Measurements from ENCODE around the gene SLC2A8.
A peak's percentile ranks its signal among the peaks of the same experiment; 100 is the strongest.

SLC2A8 gene

DNA sequence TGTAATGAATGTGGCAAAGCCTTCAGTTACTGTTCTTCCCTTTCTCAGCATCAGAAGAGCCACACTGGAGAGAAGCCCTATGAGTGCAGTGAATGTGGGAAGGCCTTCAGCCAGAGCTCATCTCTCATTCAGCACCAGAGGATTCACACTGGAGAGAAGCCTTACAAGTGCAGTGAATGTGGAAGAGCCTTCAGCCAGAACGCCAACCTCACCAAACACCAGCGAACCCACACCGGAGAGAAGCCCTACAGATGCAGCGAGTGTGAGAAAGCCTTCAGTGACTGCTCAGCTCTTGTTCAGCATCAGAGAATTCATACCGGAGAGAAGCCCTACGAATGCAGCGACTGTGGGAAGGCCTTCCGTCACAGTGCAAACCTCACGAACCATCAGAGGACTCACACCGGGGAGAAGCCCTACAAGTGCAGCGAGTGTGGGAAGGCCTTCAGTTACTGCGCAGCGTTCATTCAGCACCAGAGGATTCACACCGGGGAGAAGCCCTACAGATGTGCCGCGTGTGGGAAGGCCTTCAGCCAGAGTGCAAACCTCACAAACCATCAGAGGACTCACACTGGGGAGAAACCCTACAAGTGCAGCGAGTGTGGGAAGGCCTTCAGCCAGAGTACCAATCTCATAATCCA, 47.4 kb downstream of the SLC2A8 start:
- no peak for DNase-seq

- no peak for DNase-seq
These were observed 48.2 kb downstream of the SLC2A8 start for GRCh38 chr9:127444921-127445850.

DNA sequence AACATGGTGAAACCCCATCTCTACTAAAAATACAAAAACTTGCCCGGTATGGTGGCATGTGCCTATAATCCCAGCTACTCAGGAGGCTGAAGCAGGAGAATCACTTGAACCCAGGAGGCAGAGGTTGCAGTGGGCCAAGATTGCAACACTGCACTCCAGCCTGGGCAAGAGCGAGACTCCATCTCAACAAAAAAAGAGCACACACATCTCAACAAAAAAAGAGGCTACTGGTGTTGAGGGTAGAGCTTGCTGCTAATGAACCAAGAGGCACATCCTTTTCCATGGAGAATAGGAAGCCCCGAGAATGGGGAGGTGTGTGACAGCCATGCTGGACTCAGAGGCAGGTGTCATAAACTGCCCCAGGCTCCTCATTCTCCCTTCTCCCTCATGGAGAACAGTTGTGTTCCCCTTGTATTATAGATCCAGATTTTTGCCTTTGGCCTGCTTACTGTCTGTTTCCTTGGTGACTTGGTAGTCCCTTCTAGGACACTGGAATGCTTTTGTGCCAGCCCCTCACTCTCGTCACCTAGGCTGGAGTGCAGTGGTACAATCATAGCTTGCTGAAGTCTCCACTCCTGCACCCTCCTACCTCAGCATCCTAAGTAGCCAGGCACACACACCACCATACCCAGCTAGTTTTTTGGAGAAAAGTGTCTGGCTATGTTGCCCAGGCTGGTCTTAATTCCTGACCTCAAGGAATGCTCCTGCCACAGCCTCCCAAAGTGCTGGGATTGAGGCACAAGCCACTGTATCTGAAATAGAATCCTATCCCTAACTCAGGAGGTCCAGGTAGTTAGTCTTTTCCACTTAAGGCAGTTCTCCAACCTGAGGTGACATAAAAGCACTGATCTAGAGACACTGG, 49.1 kb downstream of the SLC2A8 start:
- DNase-seq, result no peak

- no peak for DNase-seq
These were observed 49.9 kb downstream of the SLC2A8 start for GRCh38 chr9:127446713-127447415.

DNA sequence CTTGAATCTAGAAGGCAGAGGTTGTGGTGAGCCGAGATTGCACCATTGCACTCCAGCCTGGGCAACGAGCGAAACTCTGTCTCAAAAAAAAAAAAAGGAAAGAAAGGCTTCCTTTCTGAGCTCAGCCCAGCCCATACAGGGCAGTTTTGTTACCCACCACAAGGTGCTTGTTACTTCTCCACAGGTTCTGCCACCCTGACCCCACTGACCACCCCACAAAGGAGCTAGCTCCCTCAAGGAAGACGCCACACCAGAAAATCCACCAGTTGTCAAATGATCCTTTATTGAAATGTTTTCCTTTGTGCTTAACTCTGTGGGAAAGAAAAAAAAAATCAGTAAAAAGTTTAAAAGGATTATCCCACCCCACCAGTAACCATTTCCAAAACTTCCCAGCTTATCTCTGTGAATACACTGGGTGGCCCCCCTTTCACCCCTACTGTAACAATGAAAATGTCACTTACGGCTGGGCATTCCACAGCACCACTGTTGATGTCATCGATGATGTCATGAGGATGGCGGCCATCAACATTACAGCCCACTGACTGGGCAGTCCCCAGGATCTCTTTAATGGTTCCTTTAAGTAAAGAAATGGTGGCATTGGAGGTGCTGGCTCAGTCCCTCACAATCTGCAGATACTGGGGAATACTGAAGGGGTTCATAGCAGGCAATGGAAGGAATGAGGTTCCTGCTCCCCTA, 50.6 kb downstream of the SLC2A8 start:
- no peak for DNase-seq

DNA sequence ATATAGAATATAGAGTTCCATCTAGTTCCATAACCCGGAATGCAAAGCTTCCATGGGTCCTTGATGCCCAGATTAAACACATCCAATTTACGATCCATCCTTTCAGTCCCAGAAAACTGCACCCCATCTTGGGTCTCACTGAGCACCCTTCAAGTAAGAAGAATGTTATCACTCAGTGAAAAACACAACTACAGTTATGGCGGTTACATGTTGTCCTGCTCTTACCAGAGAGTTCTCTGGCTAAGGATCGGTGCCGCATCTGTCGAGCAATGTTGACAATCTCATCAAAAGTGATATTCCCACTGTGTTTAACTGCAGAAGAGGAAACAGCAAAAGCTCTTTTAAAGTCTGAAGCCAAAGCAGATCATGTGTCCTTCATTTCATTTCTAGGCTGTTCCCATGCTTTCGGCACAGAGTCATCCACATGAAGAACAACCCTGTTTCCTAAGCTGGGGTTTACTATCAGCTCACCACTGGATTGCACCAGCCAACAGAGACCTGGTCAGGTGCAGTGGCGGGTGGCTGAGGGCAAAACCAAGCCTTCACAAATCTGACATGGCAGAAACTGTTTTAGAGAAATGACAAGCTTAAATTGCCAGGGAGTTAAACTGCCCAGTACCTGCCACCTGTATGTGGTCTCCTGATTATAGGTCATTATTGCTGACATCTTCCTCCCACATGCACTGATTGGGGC, 51.3 kb downstream of the SLC2A8 start:
- DNase-seq, result no peak

DNA sequence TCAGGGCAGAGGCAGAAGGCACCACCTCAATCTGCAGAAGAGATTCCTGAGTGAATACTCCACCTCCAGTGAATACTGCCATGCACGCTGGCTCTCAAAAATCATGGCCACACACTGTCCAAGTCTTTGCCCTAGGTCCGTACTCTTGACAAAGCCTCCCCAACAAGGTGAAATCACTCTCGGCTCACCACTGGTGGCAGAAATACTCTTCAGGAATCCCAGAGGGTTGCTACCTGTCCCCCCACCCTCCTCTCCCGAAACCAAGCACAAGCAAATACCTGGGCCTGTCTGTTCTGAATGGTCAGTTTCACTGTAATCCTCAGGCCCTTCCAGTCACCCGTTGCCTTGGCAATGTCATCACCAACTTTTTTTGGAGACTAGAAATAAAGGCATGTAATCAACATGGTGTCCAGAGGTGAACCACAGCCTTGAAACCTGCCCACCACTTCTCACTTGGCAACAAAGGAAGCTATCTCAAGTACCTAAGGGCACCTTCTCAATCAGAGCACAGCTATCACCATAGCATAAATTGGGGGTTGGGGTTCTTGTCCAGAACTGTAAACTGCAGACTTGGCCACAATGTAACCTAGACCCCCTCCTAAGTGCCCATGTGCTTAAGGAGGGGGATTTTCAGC, 52.5 kb downstream of the SLC2A8 start:
- no peak for DNase-seq

GRCh38 chr9:127450243-127450760, 53.3 kb downstream of the SLC2A8 start:
- no peak for DNase-seq

DNA sequence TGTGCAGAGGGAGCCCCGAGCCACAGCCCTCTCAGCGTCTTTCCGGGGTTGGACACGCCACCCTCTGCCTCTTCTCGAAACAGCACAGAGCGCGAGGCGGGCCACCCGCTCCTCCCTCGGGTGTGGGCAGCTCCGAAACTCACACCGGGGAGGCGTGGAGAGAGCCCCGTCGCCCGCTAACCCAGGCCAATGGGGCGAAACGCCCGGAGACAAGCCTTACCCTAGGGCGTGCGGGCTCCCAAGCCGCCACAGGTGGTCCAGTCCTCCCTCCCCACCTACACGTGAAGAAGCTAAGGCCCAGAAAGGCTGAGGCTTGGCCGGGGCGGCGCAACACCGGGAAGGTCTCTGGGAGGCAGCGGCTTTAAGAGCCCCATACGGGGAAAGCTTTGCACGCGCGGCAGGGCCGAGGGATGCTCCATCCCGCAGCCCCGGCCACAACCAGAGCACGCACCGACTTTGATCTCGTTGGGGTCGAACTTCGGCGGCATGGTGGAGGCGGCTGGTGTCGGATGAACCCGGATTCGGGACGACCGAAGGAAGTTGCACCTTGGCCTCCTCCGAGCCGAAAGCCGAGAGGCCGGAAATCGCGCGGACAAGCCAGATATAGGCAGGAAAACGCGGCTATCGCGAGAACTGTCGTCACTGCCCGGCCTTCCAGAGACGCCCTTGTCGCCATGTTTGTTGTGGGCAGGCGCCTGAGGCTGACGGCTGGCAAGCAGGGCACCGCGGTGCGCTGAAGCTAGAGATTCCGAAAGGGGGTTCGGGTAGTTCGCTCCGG, 54.0 kb downstream of the SLC2A8 start, which contains the start of the genes LRSAM1 and RPL12:
Gene LRSAM1 (plus strand): TSS at position 681 of the 778 bp plus-strand sequence. CDS start 3,018 bp downstream, outside the sequence.
Gene RPL12 (minus strand): TSS at position 577 of the 778 bp plus-strand sequence. CDS start 89 bp downstream, at position 488.
- DNase-seq, result peak; percentile 100

- no peak for DNase-seq
These were observed 54.6 kb downstream of the SLC2A8 start for GRCh38 chr9:127451608-127451857.

GRCh38 chr9:127451858-127452656, 55.1 kb downstream of the SLC2A8 start:
- peak; percentile 25 for DNase-seq

GRCh38 chr9:127452691-127453090, 55.7 kb downstream of the SLC2A8 start:
- no peak for DNase-seq

DNA sequence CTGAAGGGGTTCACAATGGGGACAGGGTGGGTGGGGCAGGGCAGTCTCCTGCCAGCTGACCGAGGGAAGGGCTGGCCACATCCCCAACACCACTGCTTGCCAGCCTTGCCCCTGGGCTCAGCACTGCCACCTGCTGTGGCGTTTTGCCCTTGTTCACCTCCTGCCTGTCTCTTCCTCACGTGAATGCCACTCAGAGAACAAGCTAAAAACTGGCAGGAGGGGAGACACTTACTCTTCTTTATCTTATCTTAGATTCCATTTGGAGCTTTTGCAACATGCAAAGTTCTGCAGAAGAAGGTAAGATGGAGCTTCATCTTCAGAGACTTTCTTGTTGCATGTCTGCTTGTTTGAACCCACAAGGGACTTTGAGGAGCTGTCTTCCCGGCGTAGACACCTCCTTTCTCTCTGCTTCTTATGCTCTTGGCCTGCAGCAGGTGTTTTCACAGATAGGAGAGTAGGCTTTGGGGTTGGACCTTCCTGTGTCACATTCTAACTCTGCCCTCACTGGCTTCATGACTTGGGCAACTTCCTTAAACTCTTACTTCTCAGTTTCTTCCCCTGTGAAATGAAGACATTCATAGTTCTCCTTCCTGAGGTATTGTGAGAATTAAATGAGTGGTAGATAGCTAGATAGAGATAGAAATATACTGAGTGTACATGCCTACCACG, 58.5 kb downstream of the SLC2A8 start:
- no peak for DNase-seq

DNA sequence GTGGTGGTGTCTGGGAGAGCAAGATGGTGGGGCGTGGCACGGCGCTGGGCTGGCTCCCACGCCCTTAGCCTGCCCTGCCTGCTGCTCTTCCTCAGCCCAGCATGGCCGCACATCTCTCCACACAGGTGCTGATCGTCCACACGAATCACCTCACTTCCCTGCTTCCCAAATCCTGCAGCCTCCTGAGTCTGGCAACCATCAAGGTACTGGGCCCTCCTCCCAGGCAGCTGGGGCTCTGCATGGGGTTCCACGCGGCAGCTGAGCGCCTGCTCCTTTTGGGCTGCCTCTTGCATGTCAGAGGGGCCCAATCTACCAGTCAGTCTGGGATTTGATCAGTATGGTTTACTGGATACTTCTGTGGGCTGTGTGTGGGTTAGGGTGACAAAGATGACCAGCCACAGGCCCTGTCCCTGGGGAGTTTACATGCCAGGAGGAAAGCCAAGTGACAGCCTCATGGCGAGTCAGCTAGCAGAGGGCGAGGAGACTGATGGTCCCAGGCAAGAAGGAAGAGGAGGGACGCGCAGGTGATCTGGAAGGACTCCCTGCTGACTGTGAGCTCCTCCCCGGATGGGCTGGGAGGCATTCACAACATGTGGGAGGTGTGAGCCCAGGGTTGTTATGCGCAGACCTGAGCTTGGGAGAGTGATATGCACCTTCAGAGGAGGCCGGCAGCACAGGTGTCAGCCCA, 60.4 kb downstream of the SLC2A8 start:
- no peak for DNase-seq
